HL-60 (cell line): Measurements from ENCODE around the gene KDM8.

Source experiments
- DNase-seq, 2 experiments: peaks; one replicate each; pipeline ENCODE4 v3.0.0-alpha.2; 2010 to 2020; ENCODE audit warnings: low read depth in 1 of 2, low spot score in 1 of 2
- H3K27ac ChIP-seq: fragments of 250-450 bp; sonication (Bioruptor Pico); replicated peaks from 2 replicates; pipeline ENCODE4 v1.5.1; 2020; ENCODE audit warnings: mild to moderate bottlenecking, moderate library complexity
- H3K27me3 ChIP-seq: fragments of 250-450 bp; sonication (Bioruptor Pico); 2 replicates; pipeline ENCODE4 v1.5.1; 2021; ENCODE audit warnings: mild to moderate bottlenecking, moderate library complexity; ENCODE audit not compliant: insufficient read depth, poor library complexity, severe bottlenecking
- H3K4me3 ChIP-seq: replicated peaks from 2 replicates; pipeline ENCODE4 v1.5.1; 2011; ENCODE audit warnings: mild to moderate bottlenecking, control low read depth, low read length; ENCODE audit not compliant: insufficient read depth
- CTCF ChIP-seq: IDR thresholded peaks from one replicate; pipeline ENCODE4 v1.5.1; 2011; ENCODE audit warnings: low read length, control low read depth, inconsistent platforms; ENCODE audit not compliant: insufficient read depth
- GABPA ChIP-seq: IDR thresholded peaks from 2 replicates; pipeline ENCODE4 v1.6.1; 2012; ENCODE audit warnings: low read depth
- POLR2AphosphoS5 ChIP-seq: IDR thresholded peaks from 2 replicates; pipeline ENCODE4 v1.6.1; 2012; ENCODE audit warnings: low read depth
- REST ChIP-seq: IDR thresholded peaks from 2 replicates; pipeline ENCODE4 v1.6.1; 2012; ENCODE audit warnings: low read depth; ENCODE audit not compliant: insufficient replicate concordance
- SPI1 ChIP-seq: IDR thresholded peaks from 2 replicates; pipeline ENCODE4 v1.6.1; 2012; ENCODE audit warnings: low read depth, mild to moderate bottlenecking, borderline replicate concordance

KDM8 gene

GRCh38 chr16:27191352-27191924, 11.9 kb upstream of the KDM8 start:
- H3K4me3 ChIP-seq: no peak overlapping the region
- TF ChIP-seq REST (no peak), POLR2AphosphoS5 (no peak), GABPA (no peak), SPI1 (no peak), CTCF (no peak)
- no peaks in the 10 kb centered on the region for H3K27me3 ChIP-seq
- no peak overlapping the region for H3K27ac ChIP-seq
- no peak for DNase-seq

GRCh38 chr16:27193300-27193990, 9.9 kb upstream of the KDM8 start:
- no peak for TF ChIP-seq CTCF
- TF ChIP-seq REST: no peak
- TF ChIP-seq SPI1: no peak
- no peak for TF ChIP-seq POLR2AphosphoS5
- no peak for TF ChIP-seq GABPA
- DNase-seq: no peak
- Histone ChIP-seq H3K27me3 (no peaks in the 10 kb centered on the region), H3K27ac (no peak overlapping the region), H3K4me3 (no peak overlapping the region)

GRCh38 chr16:27195076-27195741, 8.1 kb upstream of the KDM8 start:
- TF ChIP-seq REST (no peak), SPI1 (no peak), CTCF (no peak), POLR2AphosphoS5 (no peak), GABPA (no peak)
- no peak overlapping the region for H3K4me3 ChIP-seq
- H3K27me3 ChIP-seq: no peaks in the 10 kb centered on the region
- DNase-seq: no peak
- H3K27ac ChIP-seq: no peak overlapping the region
